HepG2 (cell line): ENCODE data around the gene ROCK1. TPM values are rescaled to one million over a fixed set of nuclear protein-coding genes. Genes with fewer than 3 reads are reported as not detected.

Source experiments
- ATAC-seq: fragments of 200-7000 bp; cut with Tn5 transposase; 3 replicates; pipeline ENCODE4 v1.9.1; 2020; ENCODE audit warnings: mild to moderate bottlenecking, moderate library complexity
- BruUV-seq: library from RNA; stranded (reverse); fragments of 400-500 nt; replicated peaks from 2 replicates; lab custom pipeline; 2021; lab: Mats Ljungman, UMichigan
- CTCF ChIA-PET: fragments of 300-600 bp; formaldehyde crosslinking; extraction: SDS; loops from one replicate; lab custom pipeline; 2021; ENCODE audit warnings: low total read pairs, inconsistent platforms, low intra/inter-chr PET ratio; lab: Yijun Ruan, JAX
- POLR2A ChIA-PET: fragments of 350-600 bp; sonication (Branson Sonifier 250); formaldehyde crosslinking; loops from one replicate; lab custom pipeline; 2020; ENCODE audit warnings: antibody characterized with exemption, inconsistent platforms; lab: Yijun Ruan, JAX
- DNase-seq: peaks from one replicate; pipeline ENCODE4 v3.0.0-alpha.2; 2015; ENCODE audit warnings: low spot score
- FAIRE-seq: peaks from 3 replicates; lab custom pipeline; 2011; peaks lifted over from hg19 to GRCh38; lab: Jason Lieb, UNC
- H2AFZ ChIP-seq: one replicate; pipeline ENCODE4 v1.6.1; 2011; ENCODE audit warnings: low read length, inconsistent platforms
- H3K27ac ChIP-seq: fragments of 300-600 bp; 3 replicates; pipeline ENCODE4 v1.8.0; 2011; ENCODE audit warnings: mixed run types, mild to moderate bottlenecking, mixed read lengths, low read length, inconsistent platforms; ENCODE audit not compliant: insufficient read depth; ENCODE audit errors: extremely low read length
- H3K27me3 ChIP-seq, 2 experiments: fragments of 200-600 bp in 1 of 2; 2 replicates in 1 of 2; 3 replicates in 1 of 2; pipeline versions ENCODE4 v1.6.0 to v1.8.0; 2011; ENCODE audit warnings: low read length in 2 of 2, mild to moderate bottlenecking in 2 of 2, moderate library complexity in 2 of 2, inconsistent platforms in 1 of 2; ENCODE audit not compliant: insufficient read depth in 2 of 2, control insufficient read depth in 1 of 2
- H3K36me3 ChIP-seq, 2 experiments: fragments of 200-600 bp in 1 of 2; replicated peaks in 1 of 2; 2 replicates in 1 of 2; 3 replicates in 1 of 2; pipeline versions ENCODE4 v1.5.1 to v1.8.0; 2011; ENCODE audit warnings: low read length in 2 of 2, inconsistent platforms in 1 of 2; ENCODE audit not compliant: insufficient read depth in 2 of 2, control insufficient read depth in 1 of 2
- H3K4me1 ChIP-seq: 2 replicates; pipeline ENCODE4 v1.5.1; 2012; ENCODE audit warnings: low read length, inconsistent platforms; ENCODE audit not compliant: insufficient read depth
- H3K4me2 ChIP-seq: 2 replicates; pipeline ENCODE4 v1.6.0; 2011; ENCODE audit warnings: low read depth, low read length, inconsistent platforms
- H3K4me3 ChIP-seq, 3 experiments: fragments of 200-600 bp in 1 of 3; sonication (generic), shearing (Covaris generic) in 1 of 3; replicated peaks in 1 of 3; 2 replicates each; pipeline ENCODE4 v1.5.1; 2011 to 2016; ENCODE audit warnings: low read length in 3 of 3, inconsistent platforms in 2 of 3, low read depth in 2 of 3, mild to moderate bottlenecking in 2 of 3, control low read depth in 1 of 3, mixed read lengths in 1 of 3; ENCODE audit not compliant: insufficient read depth in 1 of 3
- H3K79me2 ChIP-seq: one replicate; pipeline ENCODE4 v1.6.1; 2011; ENCODE audit warnings: low read length, inconsistent platforms; ENCODE audit not compliant: insufficient read depth
- H3K9ac ChIP-seq: 2 replicates; pipeline ENCODE4 v1.6.0; 2011; ENCODE audit warnings: mild to moderate bottlenecking, low read depth, low read length, inconsistent platforms; ENCODE audit not compliant: insufficient read depth
- H3K9me3 ChIP-seq: 2 replicates; pipeline ENCODE4 v1.5.1; 2012; ENCODE audit warnings: mild to moderate bottlenecking, low read length
- H4K20me1 ChIP-seq: 2 replicates; pipeline ENCODE4 v1.6.0; 2011; ENCODE audit warnings: inconsistent platforms, mild to moderate bottlenecking, low read length, moderate library complexity; ENCODE audit not compliant: insufficient read depth
- CREB1 ChIP-seq, 2 experiments: fragments of 450-650 bp in 1 of 2; IDR thresholded peaks; 2 replicates each; pipeline ENCODE4 v1.6.1; 2016 to 2017; ENCODE audit warnings: control low read depth in 1 of 2, mild to moderate bottlenecking in 1 of 2, missing compliant biosample characterization in 1 of 2, missing genetic modification characterization in 1 of 2
- FOXM1 ChIP-seq: sonication (generic); formaldehyde crosslinking; IDR thresholded peaks from 2 replicates; pipeline ENCODE4 v1.5.0; 2020; ENCODE audit warnings: missing genetic modification reagents
- SKI ChIP-seq: fragments of 450-650 bp; IDR thresholded peaks from one replicate; pipeline ENCODE4 v1.6.1; 2018; ENCODE audit warnings: mild to moderate bottlenecking; ENCODE audit not compliant: partially characterized antibody
- TBX3 ChIP-seq: fragments of 450-650 bp; IDR thresholded peaks from 2 replicates; pipeline ENCODE4 v1.6.1; 2017; ENCODE audit warnings: antibody characterized with exemption, mild to moderate bottlenecking, inconsistent platforms, borderline replicate concordance
- ZNF10 ChIP-seq: sonication (generic); formaldehyde crosslinking; IDR thresholded peaks from 2 replicates; pipeline ENCODE4 v1.4.0; 2020; ENCODE audit warnings: mild to moderate bottlenecking, low read depth, missing genetic modification reagents, borderline replicate concordance
- ZNF12 ChIP-seq: sonication (generic); formaldehyde crosslinking; IDR thresholded peaks from 2 replicates; pipeline ENCODE4 v1.5.0; 2020; ENCODE audit warnings: missing genetic modification reagents
- ZNF264 ChIP-seq: sonication (generic); formaldehyde crosslinking; IDR thresholded peaks from 2 replicates; pipeline ENCODE4 v1.4.0; 2020; ENCODE audit warnings: missing genetic modification reagents
- ZNF280D ChIP-seq: sonication (generic); formaldehyde crosslinking; IDR thresholded peaks from 2 replicates; pipeline ENCODE4 v1.5.1; 2020; ENCODE audit warnings: mild to moderate bottlenecking, missing genetic modification reagents
- ZNF652 ChIP-seq: IDR thresholded peaks from 2 replicates; pipeline ENCODE4 v1.6.1; 2016; ENCODE audit warnings: low read depth, borderline replicate concordance
- ZNF878 ChIP-seq: sonication (generic); formaldehyde crosslinking; IDR thresholded peaks from 2 replicates; pipeline ENCODE4 v1.8.1; 2023; ENCODE audit warnings: mild to moderate bottlenecking, missing genetic modification reagents, moderate library complexity
- ZSCAN21 ChIP-seq: sonication (generic); formaldehyde crosslinking; IDR thresholded peaks from 2 replicates; pipeline ENCODE4 v1.8.0; 2022; ENCODE audit warnings: mild to moderate bottlenecking, missing genetic modification reagents, moderate library complexity, borderline replicate concordance
- in situ Hi-C: cut with HindIII; loops from 2 replicates; pipeline ENCODE4 v1.10.0; 2017; ENCODE audit warnings: low pct_unique_long_range_greater_than_20kb; ENCODE audit not compliant: extremely low pct_ligation_motif_present
- intact Hi-C: fragments of 100-400 bp; cut with micrococcal nuclease; formaldehyde crosslinking; loops from one replicate; pipeline ENCODE4 v1.10.0; 2022; ENCODE audit not compliant: unreplicated experiment
- polyA plus RNA-seq, 8 experiments: library from polyadenylated mRNA; depleted of rRNA in 3 of 8; stranded (reverse) in 7 of 8; unstranded in 1 of 8; fragments of >200 nt; fragmentation: Illumina TruSeq in 4 of 8; extraction: Trizol in 4 of 8; gene quantifications; 2 replicates each; pipeline versions ENCODE4 v1.2.1 to v1.2.3, GENCODE V29; 2011 to 2016; ENCODE audit warnings: low read depth in 4 of 8, missing spikeins in 1 of 8, mixed read lengths in 1 of 8; ENCODE audit not compliant: insufficient read depth in 1 of 8
- total RNA-seq, 5 experiments: library from RNA; depleted of rRNA; stranded (reverse); fragments of >200 nt; fragmentation: Illumina TruSeq; extraction: Trizol; gene quantifications; 2 replicates each; pipeline ENCODE4 v1.2.3, GENCODE V29; 2016; ENCODE audit warnings: low read depth in 1 of 5
- TF ChIP-seq, protein P1 (sequence below): sonication (generic); formaldehyde crosslinking; IDR thresholded peaks from 2 replicates; pipeline ENCODE4 v1.4.0; 2020; ENCODE audit warnings: missing genetic modification reagents, borderline replicate concordance
- TF ChIP-seq, protein P2 (sequence below), 2 experiments: sonication (generic) in 1 of 2; formaldehyde crosslinking in 1 of 2; IDR thresholded peaks; 2 replicates each; pipeline versions ENCODE4 v1.5.1 to v1.6.1; 2011 to 2020; ENCODE audit warnings: borderline replicate concordance in 1 of 2, low read depth in 1 of 2, low read length in 1 of 2, mild to moderate bottlenecking in 1 of 2, missing genetic modification reagents in 1 of 2, moderate library complexity in 1 of 2
- TF ChIP-seq, protein P3 (sequence below): sonication (generic); formaldehyde crosslinking; IDR thresholded peaks from 2 replicates; pipeline ENCODE4 v1.4.0; 2020; ENCODE audit warnings: mild to moderate bottlenecking, missing genetic modification reagents
- TF ChIP-seq, protein P4 (sequence below): sonication (generic); formaldehyde crosslinking; conservative IDR thresholded peaks from 2 replicates; pipeline ENCODE4 v1.8.0; 2022; ENCODE audit warnings: low read depth, missing genetic modification reagents

The ROCK1 gene
- total and polyA plus RNA-seq, 2 of the 13 experiments (the other 11 are each of a cell fraction or from before 2014, with no cell fraction given) = 10.5 to 27.2 TPM

GRCh38 chr18:21083017-21083416, 28.6 kb downstream of the ROCK1 start:
- Histone ChIP-seq H3K4me2 (no peak overlapping the region), H3K9ac (no peak overlapping the region), H3K27me3 (no peaks in the 10 kb centered on the region), H3K4me3 (no peak overlapping the region), H4K20me1 (peaks cover 15% of the 10 kb centered on the region), H2AFZ (no peak overlapping the region), H3K4me1 (peaks cover 20% of the 10 kb centered on the region), H3K9me3 (no peaks in the 10 kb centered on the region; the same call in 1 of the 2 replicates), H3K79me2 (peaks cover 93% of the 10 kb centered on the region), H3K36me3 (no peaks in the 10 kb centered on the region), H3K27ac (no peak overlapping the region)
- no peak for FAIRE-seq
- no peak for DNase-seq
- POLR2A ChIA-PET = no interaction called here
- CTCF ChIA-PET = no interaction called here
- in situ Hi-C loops (no loop called here), intact Hi-C loops (no loop called here)
- no peak for ATAC-seq
- no TSS peak for BruUV-seq
- TF ChIP-seq SKI (no peak), CREB1 (IDR thresholded peaks at IDR 0.05) (no peak), CREB1 (CRISPR knock-in tag; IDR thresholded peaks at IDR 0.05) (no peak), ZNF10 (CRISPR knock-in tag) (no peak), ZNF878 (CRISPR knock-in tag) (no peak), TBX3 (no peak), ZNF652 (no peak), ZSCAN21 (CRISPR knock-in tag) (no peak), ZNF12 (CRISPR knock-in tag) (no peak), ZNF264 (CRISPR knock-in tag) (no peak), ZNF280D (CRISPR knock-in tag) (no peak), FOXM1 (CRISPR knock-in tag) (no peak)
- TF ChIP-seq, protein P1, sequence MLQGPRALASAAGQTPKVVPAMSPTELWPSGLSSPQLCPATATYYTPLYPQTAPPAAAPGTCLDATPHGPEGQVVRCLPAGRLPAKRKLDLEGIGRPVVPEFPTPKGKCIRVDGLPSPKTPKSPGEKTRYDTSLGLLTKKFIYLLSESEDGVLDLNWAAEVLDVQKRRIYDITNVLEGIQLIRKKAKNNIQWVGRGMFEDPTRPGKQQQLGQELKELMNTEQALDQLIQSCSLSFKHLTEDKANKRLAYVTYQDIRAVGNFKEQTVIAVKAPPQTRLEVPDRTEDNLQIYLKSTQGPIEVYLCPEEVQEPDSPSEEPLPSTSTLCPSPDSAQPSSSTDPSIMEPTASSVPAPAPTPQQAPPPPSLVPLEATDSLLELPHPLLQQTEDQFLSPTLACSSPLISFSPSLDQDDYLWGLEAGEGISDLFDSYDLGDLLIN = no peak
- TF ChIP-seq, protein P2, sequence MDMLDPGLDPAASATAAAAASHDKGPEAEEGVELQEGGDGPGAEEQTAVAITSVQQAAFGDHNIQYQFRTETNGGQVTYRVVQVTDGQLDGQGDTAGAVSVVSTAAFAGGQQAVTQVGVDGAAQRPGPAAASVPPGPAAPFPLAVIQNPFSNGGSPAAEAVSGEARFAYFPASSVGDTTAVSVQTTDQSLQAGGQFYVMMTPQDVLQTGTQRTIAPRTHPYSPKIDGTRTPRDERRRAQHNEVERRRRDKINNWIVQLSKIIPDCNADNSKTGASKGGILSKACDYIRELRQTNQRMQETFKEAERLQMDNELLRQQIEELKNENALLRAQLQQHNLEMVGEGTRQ (IDR thresholded peaks at IDR 0.05; ENCODE audit: low read depth, low read length) = no peak
- TF ChIP-seq, protein P2 (CRISPR knock-in tag; IDR thresholded peaks at IDR 0.05; ENCODE audit: borderline replicate concordance) = no peak
- TF ChIP-seq, protein P3, sequence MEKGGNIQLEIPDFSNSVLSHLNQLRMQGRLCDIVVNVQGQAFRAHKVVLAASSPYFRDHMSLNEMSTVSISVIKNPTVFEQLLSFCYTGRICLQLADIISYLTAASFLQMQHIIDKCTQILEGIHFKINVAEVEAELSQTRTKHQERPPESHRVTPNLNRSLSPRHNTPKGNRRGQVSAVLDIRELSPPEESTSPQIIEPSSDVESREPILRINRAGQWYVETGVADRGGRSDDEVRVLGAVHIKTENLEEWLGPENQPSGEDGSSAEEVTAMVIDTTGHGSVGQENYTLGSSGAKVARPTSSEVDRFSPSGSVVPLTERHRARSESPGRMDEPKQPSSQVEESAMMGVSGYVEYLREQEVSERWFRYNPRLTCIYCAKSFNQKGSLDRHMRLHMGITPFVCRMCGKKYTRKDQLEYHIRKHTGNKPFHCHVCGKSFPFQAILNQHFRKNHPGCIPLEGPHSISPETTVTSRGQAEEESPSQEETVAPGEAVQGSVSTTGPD (CRISPR knock-in tag) = no peak
- TF ChIP-seq, protein P4, sequence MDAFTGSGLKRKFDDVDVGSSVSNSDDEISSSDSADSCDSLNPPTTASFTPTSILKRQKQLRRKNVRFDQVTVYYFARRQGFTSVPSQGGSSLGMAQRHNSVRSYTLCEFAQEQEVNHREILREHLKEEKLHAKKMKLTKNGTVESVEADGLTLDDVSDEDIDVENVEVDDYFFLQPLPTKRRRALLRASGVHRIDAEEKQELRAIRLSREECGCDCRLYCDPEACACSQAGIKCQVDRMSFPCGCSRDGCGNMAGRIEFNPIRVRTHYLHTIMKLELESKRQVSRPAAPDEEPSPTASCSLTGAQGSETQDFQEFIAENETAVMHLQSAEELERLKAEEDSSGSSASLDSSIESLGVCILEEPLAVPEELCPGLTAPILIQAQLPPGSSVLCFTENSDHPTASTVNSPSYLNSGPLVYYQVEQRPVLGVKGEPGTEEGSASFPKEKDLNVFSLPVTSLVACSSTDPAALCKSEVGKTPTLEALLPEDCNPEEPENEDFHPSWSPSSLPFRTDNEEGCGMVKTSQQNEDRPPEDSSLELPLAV (CRISPR knock-in tag) = no peak
